Erythroblast (primary cell): ENCODE results near the gene INTS6.

Experiments used
- GATA1 ChIP-seq: IDR thresholded peaks from 2 replicates; pipeline ENCODE4 v1.6.1; 2011; ENCODE audit warnings: low read depth, mild to moderate bottlenecking, control low read depth, low read length, moderate library complexity
- POLR2A ChIP-seq: IDR thresholded peaks from 2 replicates; pipeline ENCODE4 v1.6.1; 2011; ENCODE audit warnings: mild to moderate bottlenecking, low read length

- no peak for TF ChIP-seq POLR2A
- no peak for TF ChIP-seq GATA1
Observed at GRCh38 chr13:51346397-51346796, 106.4 kb downstream of the INTS6 start.
